Endothelial cell (in vitro differentiated cells): Measurements from ENCODE around the gene TNFSF12. TPM values are rescaled to one million over a fixed set of nuclear protein-coding genes. Genes with fewer than 3 reads are reported as not detected.
"Not testable (repeated sequence)": the region's sequence is repeated elsewhere in the genome, so short reads cannot be mapped to it uniquely, and the experiment has no call there.

Experiments used
- DNase-seq: peaks from one replicate; pipeline ENCODE4 v3.0.0; 2021; ENCODE audit warnings: low spot score
- H3K27ac Mint-ChIP-seq: one replicate; pipeline ENCODE4 v1.8.0; 2021; ENCODE audit warnings: mixed read lengths, inconsistent platforms; ENCODE audit not compliant: unreplicated experiment
- H3K27me3 Mint-ChIP-seq: one replicate; pipeline ENCODE4 v1.8.0; 2021; ENCODE audit warnings: mild to moderate bottlenecking, moderate library complexity, mixed read lengths, inconsistent platforms; ENCODE audit not compliant: unreplicated experiment
- H3K36me3 Mint-ChIP-seq: one replicate; pipeline ENCODE4 v1.8.0; 2021; ENCODE audit warnings: mild to moderate bottlenecking, low read depth, mixed read lengths, inconsistent platforms; ENCODE audit not compliant: unreplicated experiment
- H3K4me1 Mint-ChIP-seq: one replicate; pipeline ENCODE4 v1.8.0; 2021; ENCODE audit warnings: mild to moderate bottlenecking, mixed read lengths, inconsistent platforms; ENCODE audit not compliant: unreplicated experiment
- H3K4me3 Mint-ChIP-seq: one replicate; pipeline ENCODE4 v1.8.0; 2021; ENCODE audit warnings: mild to moderate bottlenecking, mixed read lengths, inconsistent platforms; ENCODE audit not compliant: unreplicated experiment
- H3K9me3 Mint-ChIP-seq: one replicate; pipeline ENCODE4 v1.8.0; 2021; ENCODE audit warnings: mixed read lengths, inconsistent platforms; ENCODE audit not compliant: unreplicated experiment
- CTCF ChIP-seq: fragments of 200-600 bp; sonication (generic); IDR thresholded peaks from one replicate; pipeline ENCODE4 v1.5.0; 2021; ENCODE audit warnings: antibody characterized with exemption; ENCODE audit not compliant: unreplicated experiment
- total RNA-seq: library from RNA; stranded (reverse); fragmentation: NEBNext Ultra II Directional; extraction: Animal tissue kit (Norgen Biotek cat#: 25700); gene quantifications from one replicate; pipeline ENCODE4 v1.2.1, GENCODE V29; 2021; ENCODE audit not compliant: unreplicated experiment

Gene TNFSF12
- total RNA-seq, 1 donor from 2014 or later, result 16.3 TPM

DNA sequence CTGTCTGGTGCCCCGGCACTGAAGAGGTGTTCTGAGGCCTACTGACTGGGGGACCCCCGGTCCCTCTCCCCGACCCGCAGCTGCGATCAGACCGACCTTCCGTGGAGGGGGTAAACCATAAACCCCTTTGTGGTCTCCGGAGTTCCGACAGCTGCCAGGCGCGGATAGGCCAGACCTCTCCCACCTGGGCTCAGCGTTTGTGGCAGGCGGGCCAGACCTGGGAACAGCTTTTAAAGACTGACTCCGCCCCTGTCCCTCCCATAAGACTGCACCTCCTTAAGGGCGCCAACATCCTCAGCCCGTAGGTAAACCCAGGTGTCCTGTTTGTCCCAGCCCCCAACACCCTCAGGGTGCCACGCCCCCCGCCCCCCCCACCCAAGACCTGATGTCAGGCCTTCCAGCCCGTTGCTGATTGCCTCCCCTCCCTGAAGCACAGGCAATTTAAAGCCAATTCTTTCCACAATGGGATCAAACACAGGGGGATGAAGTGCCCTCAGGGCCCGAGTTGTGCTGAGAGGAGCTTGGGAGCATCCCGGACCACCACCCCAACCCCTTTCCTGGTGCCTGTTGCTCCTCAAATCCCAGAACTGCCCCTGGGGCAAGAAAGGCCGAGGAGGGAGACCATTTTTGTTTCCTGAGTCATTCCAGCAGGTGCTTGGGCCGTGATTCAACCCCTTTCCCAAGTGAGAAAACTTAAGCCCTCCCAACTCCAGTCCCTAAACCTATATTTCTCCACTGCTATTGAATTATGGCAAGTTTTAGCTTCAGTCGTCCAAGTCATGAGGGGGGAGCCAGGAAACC is 41.2 kb downstream of the TNFSF12 start, which contains the start of gene SOX15:
SOX15 (minus strand) TSS at position 204 of the 801 bp plus-strand sequence. CDS start 418 bp downstream, outside the sequence.
- TF ChIP-seq CTCF, result no peak
- Mint-ChIP-seq H3K27ac (peak within 1 kb of the TSS; percentile 52), H3K36me3 (peaks cover 32% of the 10 kb centered on the region), H3K4me3 (peak within 1 kb of the TSS; percentile 82), H3K27me3 (peaks cover 5% of the 10 kb centered on the region), H3K4me1 (peaks cover under 1% of the 10 kb centered on the region), H3K9me3 (no peaks in the 10 kb centered on the region)
- no peak for DNase-seq

DNA sequence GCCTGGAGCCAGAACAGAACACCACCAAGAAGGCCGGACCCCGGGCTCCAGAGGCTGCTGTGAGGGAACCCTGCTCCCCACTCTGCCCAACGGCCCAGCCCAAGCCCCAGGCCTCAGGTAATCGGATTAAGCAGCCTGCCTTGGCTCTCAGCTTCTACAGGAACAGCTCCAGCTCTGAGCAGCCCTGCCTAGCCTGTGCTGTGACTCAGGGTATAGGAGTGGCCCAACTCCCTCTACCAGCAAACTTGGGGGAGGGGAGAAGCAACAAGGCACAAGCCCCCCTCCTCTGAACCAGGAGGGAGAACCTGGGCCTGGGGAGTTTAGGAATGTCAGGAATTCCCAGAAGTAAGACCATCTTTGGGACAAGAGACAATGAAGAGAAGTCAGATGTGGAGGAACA is 41.9 kb downstream of the TNFSF12 start:
- Mint-ChIP-seq H3K4me1 (no peaks in the 10 kb centered on the region), H3K36me3 (peaks cover 38% of the 10 kb centered on the region), H3K27ac (peak overlapping the region; percentile 52), H3K9me3 (no peaks in the 10 kb centered on the region), H3K4me3 (peak overlapping the region; percentile 82), H3K27me3 (peaks cover 6% of the 10 kb centered on the region)
- no peak for TF ChIP-seq CTCF
- no peak for DNase-seq

DNA sequence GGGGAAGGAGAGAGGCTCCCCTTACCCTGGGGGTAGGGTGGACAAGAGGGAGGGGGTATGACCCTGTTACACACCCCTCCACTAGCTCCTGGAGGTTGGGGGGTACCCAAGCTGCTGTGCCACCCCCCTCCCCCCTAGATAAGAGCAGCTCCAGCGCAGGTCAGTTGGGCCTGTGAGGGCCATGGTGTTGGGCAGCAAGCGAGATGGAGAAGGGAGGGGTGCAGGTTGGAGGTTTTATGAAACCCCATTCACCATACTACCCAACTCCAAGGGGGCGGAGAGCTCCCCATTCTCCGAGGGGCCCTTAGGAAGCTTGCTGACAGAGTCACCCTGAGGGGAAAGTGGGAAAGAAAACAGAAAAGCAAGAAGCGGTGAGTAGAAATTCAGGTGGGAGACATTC is 42.7 kb downstream of the TNFSF12 start:
- TF ChIP-seq CTCF, result no peak
- Mint-ChIP-seq H3K27ac (peak overlapping the region; percentile 77), H3K27me3 (peaks cover 6% of the 10 kb centered on the region), H3K4me3 (no peak overlapping the region), H3K4me1 (no peaks in the 10 kb centered on the region), H3K36me3 (peaks cover 40% of the 10 kb centered on the region), H3K9me3 (no peaks in the 10 kb centered on the region)
- no peak for DNase-seq

- DNase-seq, result no peak
- Mint-ChIP-seq H3K4me3 (no peak overlapping the region), H3K4me1 (no peaks in the 10 kb centered on the region), H3K9me3 (no peaks in the 10 kb centered on the region), H3K27ac (no peak overlapping the region), H3K27me3 (peaks cover 6% of the 10 kb centered on the region), H3K36me3 (peaks cover 44% of the 10 kb centered on the region)
- TF ChIP-seq CTCF, result no peak
These were observed 43.7 kb downstream of the TNFSF12 start for GRCh38 chr17:7592422-7593021.

DNA sequence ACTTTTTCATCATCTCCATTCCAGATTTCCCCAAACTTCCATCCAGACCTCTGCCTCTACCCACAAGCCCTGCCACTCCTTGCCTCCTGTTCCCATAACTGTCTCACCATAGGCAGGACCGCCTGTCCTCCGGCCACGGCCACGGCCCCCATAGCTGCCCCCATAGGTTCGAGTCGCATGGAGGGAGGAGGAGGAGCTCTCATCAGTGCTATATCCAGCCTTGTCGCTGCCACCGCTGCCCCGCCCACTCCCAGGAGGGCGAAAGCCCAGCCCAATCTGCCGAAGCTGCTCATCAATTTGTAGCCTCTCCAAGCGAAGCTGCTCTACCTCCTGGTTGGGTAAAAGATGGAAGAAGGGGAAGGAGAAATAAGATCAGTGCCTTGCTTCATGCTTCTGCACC is 44.4 kb downstream of the TNFSF12 start:
- Mint-ChIP-seq H3K9me3 (no peaks in the 10 kb centered on the region), H3K4me3 (peak overlapping the region; percentile 59), H3K4me1 (no peaks in the 10 kb centered on the region), H3K27ac (peak overlapping the region; percentile 44), H3K36me3 (peaks cover 44% of the 10 kb centered on the region), H3K27me3 (peaks cover 4% of the 10 kb centered on the region)
- TF ChIP-seq CTCF, result no peak
- no peak for DNase-seq

DNA sequence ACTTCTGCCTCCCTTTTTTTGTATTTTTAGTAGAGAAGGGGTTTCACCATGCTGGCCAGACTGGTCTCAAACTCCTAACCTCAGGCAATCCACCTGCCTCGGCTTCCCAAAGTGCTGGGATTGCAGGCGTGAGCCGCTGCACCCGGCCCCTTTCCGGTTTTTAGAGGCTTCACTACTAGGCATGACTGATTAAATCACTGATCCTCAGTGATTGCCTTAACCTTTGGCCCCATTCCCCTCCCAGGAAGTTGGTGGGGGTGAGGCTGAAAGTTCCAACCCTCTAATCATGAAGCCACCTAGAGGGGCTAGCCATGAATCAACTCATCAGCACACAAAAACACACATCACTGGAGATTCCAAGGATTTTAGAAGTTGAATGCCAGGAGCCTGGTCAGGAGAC is 48.7 kb downstream of the TNFSF12 start:
- H3K4me1 Mint-ChIP-seq, H3K4me3 Mint-ChIP-seq, H3K27me3 Mint-ChIP-seq, H3K9me3 Mint-ChIP-seq, DNase-seq, H3K27ac Mint-ChIP-seq: not testable (repeated sequence)
- H3K36me3 Mint-ChIP-seq, result peaks cover 45% of the 10 kb centered on the region
